ENCODE measurements around the gene PTGR2.

- TF ChIP-seq EZH2 (IDR thresholded peaks at IDR 0.05) (no peak), POLR2AphosphoS5 (IDR thresholded peaks at IDR 0.05; ENCODE audit: borderline replicate concordance, low read depth, low read length) (no peak)
These were observed 28.2 kb upstream of the PTGR2 start for GRCh38 chr14:73823339-73823885.

Data from SK-N-MC (cell line).